NCI-H82 (cell line): ENCODE results near the gene RASD2.

Experiments
- DNase-seq: peaks from one replicate; lab custom pipeline; 2025; lab: John Stamatoyannopoulos, UW

Gene RASD2

GRCh38 chr22:35518811-35519210 lies 21.8 kb upstream of the RASD2 start:
- no peak for DNase-seq

GRCh38 chr22:35519306-35520000 lies 21.2 kb upstream of the RASD2 start:
- peak; percentile 15 for DNase-seq

DNA sequence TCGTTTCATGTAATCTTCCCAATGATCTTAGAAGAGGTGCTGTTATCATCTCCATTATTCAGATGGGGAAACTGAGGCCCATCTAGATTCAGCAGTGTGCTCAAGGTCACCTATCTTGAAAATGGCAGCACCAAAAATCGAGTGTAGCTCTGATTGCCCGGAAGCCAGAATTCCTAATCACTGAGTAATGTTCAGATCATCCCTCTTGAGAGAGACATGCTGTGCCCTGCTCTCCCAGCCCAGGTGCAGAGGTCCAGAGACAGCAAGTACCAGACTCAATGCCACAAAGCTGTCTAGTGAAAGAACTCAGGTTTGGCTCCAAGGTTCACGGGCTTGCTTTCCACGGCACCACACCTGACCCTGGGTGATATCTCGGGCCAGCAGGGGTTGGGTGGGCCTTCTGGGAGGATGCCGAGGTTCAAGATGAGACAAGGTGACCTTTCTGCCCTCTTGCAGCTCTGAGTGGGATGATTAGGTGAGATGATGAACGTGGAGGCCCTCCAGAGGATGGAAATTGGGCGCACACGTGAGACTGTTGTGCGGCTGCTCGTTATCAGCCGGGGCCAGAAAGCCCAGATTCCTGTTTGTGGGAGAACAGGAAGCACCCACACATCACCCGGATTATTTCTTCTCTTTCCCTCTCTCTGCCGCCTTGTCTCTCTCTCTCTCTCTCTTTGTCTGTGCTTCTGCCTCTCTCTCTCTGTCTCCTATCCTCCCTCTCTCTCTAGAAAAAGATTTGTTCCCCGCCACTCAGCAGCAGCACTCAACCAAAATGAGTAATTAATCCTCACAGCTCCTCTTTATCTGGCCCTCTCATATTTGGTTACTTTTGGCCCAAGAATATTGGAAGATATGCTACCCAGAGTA lies 19.0 kb upstream of the RASD2 start:
- DNase-seq: peak; percentile 17

GRCh38 chr22:35522225-35523149 lies 18.1 kb upstream of the RASD2 start:
- DNase-seq: no peak

- peak; percentile 93 for DNase-seq
Measured at GRCh38 chr22:35523167-35523947, 17.3 kb upstream of the RASD2 start.

DNA sequence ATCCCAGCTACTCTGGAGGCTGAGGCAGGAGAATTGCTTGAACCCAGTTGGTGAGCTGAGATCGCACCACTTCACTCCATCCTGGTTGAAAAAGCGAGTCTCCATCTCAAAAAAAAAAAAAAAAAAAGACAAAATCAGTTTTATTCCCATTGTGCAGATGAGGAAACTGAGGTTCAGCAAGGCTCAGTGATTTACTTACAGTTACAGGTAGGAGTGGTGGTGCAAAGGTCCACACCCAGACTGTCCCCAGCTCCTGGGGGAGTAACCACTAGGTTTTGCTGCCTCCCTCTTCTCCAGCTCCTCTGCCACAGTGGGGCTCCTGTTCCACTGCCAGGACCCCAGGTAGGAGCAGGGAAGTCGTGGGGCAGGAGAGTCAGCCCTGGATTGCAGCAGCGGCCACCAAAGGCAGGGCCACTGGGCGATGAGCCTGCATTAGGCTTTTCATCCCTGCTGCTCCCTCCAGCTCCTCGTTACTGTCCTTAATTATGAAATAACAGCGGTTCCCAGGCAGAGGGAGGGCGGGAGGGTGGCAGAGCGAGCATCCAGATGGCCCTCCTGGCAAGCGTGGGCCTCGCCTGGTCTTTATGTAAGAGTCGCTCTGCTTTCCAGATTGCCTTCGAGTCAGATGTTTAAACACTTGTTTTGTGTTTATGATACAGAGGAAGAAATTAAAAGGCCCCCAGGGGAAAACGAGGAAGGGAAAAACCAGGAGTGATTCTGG lies 15.5 kb upstream of the RASD2 start:
- DNase-seq: peak; percentile 75

- no peak for DNase-seq
Measured at GRCh38 chr22:35525687-35526332, 14.8 kb upstream of the RASD2 start.

DNA sequence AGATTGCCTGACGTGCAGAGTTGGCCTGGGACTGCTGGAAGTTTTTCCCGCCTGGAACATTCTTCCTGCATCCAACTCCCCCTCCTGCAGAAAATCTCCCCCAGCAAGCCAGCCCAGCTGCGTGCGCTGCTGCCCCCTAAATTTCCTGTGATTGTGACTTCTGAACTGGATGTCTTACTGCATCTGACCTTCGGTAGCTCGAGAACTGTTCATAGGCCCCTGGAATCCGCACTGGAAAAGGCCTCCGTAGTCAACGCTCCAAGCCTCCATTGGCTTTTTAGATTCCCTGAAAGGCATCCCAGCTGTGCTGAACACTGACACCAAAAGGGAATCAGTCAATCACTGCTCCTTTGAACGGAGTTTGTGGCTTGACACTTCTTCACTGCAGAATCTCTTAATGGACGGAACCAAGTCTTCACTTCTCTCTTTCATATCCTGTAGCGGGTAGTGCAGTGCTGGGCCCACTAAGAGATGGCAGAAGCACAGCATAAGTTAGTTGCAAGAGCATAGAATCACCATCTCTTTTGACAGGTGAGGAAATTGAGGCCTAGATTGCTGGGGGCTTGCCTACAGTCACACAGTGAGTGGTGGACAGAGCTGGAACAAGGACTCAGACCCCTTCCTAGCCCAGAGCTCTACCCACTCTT lies 14.2 kb upstream of the RASD2 start:
- DNase-seq: no peak

DNA sequence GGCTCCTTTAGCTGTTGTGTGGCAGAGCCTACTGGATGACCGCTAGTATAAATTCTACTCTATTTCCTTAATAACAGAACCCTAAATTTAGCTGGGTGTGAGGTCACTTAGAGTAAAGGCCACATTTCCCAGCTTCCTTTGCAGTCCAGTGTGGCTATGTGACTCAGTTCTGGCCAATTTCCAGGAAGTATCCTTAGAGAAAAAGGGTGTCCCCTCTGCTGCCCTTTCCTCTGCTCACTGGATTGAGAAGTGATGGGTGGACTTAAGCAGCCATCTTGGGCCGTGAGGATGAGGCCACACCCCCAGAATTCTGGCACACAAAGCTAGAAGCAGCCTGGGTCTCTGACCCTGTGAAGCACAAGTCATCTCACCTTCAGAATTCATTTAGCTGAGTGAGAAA lies 11.7 kb upstream of the RASD2 start:
- DNase-seq: no peak

GRCh38 chr22:35530700-35531099 lies 9.9 kb upstream of the RASD2 start:
- DNase-seq: no peak

- DNase-seq: no peak
Measured at GRCh38 chr22:35531202-35531601, 9.4 kb upstream of the RASD2 start.

GRCh38 chr22:35531676-35532075 lies 9.0 kb upstream of the RASD2 start:
- DNase-seq: no peak

DNA sequence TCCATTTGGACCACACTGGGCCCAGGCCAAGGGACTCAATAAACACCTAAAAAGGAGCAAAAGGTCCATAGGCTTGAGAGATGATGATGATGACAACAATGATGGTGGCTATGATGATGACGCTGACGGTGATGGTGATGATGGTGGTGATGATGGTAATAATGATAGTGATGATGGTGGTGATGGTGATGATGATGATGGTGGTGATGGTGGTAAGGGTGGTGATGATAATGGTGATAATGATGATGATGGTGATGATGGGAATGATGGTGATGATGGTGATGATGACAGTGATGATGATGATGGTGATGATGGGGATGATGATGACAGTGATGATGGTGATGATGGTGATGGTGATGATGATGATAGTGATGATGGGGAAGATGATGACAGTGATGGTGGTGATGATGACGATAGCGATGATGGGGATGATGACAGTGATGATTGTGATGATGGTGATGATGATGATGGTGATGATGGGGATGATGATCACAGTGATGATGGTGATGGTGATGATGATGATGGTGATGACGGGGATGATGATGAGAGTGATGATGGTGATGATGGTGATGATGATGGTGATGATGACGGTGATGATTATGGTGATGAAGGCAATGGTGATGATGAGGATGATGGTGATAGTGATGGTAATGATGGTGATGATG lies 7.1 kb upstream of the RASD2 start:
- no peak for DNase-seq

- no peak for DNase-seq
Measured at GRCh38 chr22:35534091-35534490, 6.5 kb upstream of the RASD2 start.

DNA sequence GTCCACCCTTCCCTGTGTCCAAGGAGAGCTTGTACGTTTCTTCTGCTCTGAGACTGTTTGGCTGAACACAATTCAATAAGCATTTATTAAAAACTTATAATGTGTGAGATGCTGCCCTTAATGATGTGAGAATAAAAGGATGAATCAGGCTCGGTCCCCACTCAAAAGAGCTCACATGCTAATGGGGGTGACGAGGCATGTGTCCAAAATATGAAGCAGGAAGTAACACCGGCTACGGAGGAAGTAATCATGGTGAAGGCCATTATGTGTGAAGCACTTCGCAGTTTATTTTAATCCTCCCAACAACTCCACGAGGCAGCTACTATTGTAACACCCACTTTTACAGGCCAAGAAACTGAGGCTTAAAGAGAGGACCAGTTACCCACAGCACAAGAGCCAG lies 3.4 kb upstream of the RASD2 start:
- no peak for DNase-seq

- peak; percentile 52 for DNase-seq
Measured at GRCh38 chr22:35538801-35539321, 1.8 kb upstream of the RASD2 start.

GRCh38 chr22:35539487-35539886 lies 1.1 kb upstream of the RASD2 start:
- no peak for DNase-seq

DNA sequence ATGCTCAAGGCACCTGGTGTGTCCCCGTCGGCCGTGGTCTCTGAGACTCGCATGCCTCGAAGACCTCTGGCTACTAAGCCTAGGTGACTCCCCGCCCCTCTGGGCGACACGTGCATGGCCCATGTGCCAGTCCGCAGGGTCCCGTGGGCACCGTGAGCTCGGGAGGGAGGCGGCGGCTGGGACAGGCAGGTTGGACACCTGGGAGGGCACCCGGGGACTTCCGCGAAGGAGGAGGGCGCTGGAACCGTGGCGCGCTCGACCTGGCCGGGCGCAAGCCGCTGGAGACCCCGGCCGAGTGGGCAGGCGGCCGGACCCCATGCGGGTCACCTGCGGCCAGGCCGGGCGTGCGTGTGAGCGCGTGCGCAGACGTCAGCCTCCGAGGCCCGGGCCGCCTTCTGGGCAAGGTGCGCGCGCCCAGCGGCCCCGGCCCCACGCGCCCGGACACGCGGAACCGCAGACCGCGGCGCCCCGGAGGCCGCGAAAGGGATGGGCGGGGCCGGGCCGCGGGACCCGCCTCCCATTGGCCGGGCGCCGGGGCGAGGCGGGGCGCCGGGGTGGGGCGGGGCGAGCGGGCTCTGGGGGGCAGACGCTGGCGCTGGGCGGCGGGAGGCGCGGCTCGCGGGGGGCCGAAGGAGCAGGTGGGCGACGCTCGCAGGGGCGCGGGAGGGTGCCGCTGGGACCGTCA lies 579 bp upstream of the RASD2 start:
- DNase-seq: peak; percentile 63
